HG02970 (cell line): Measurements from ENCODE around the gene CCDC9B.

Source experiments
- ATAC-seq: cut with Tn5 transposase; IDR thresholded peaks from one replicate; pipeline ENCODE4 v1.9.1; 2021; ENCODE audit warnings: mild to moderate bottlenecking, moderate library complexity, moderate number of reproducible peaks; ENCODE audit not compliant: unreplicated experiment, low FRiP score

The CCDC9B gene

DNA sequence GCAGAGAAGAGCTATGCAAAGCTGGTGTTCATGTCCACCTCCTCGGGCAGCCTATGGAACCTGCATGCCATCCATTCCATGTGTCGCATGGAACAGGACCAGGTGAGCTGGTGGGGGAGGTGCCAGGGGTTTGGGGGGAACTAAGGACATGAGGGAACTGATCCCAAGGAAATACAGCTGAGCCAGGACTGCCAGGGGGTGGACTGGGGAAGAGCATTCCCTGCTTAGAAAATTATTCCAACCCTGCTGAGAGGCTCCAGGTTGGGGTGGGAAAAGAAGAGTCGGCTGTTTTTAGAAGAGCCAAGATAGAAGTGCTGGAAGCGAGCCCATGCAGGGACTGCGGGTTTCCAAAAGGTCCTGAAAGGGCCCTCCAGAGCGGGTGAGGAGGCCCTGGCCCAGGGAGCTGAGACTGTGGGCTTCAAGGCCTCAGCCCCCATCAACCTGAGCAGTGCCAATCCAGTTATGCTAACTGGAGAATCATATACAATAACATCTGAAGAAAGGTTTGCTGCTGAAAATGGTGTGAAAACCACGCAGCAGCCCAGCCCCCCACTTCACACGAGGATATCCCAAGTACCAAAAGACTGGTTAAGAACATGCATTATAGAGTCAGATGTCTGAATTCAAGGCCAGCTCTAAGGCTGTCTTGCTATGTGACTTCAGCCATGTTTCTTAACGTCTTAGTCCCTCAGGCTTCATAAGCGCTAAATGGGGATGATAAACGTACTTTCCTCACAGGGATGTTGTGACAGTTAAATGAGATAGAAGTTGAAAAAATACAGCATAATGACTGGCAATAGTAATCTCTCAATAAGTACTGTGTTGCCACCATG, 25.1 kb upstream of the CCDC9B start:
- no peak for ATAC-seq

DNA sequence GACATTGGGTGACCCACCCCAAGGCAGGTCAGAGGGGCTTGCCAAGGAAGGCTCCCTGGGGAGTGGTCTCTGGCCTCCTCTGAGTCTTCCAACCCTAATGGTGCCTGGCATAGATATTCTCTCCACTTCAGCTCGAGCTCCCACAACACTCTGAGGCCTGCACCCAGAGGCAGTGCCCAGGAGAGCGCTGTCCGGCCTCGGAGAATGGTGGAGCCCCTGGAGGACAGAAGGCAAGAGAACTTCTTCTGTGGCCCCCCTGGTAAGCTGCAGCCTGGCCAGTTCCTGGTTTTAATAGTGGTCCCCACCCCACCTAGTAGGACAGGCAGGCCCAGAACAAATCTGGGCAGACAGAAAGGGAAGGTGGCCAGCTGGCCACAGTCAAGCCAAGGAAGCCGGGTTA, 24.3 kb upstream of the CCDC9B start:
- no peak for ATAC-seq

DNA sequence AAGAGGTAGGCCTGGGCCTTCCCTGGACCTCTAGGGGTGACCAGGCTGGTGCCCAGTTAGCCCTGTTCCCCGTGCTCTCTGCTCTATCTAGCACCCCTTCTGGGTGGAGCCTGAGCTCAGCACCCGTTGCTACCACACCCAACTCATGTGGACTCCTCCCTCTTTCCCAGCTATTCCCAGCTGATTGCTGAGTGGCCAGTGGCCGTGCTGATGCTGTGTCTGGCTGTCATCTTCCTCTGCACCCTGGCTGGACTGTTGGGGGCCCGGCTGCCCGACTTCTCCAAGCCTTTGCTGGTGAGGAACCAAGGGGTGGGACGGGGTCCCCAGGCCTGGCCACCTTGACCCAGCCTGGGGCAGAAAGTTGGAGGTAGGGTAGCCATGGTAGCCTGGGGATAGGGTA, 23.5 kb upstream of the CCDC9B start:
- no peak for ATAC-seq

DNA sequence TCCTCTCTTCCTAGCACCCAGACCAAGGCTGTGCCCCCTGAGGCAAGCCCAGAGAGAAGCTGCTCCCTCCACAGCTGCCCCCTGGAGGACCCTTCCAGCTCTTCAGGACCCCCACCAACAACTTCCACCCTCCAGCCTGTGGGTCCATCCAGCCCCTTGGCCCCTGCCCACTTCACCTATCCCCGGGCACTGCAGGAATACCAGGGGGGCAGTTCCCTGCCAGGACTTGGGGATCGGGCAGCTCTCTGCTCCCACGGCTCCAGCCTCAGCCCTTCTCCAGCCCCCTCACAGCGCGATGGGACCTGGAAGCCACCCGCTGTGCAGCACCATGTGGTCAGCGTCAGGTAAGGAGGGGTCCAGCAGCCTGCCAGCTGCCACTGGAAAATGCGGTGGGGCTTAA, 22.9 kb upstream of the CCDC9B start:
- no peak for ATAC-seq

DNA sequence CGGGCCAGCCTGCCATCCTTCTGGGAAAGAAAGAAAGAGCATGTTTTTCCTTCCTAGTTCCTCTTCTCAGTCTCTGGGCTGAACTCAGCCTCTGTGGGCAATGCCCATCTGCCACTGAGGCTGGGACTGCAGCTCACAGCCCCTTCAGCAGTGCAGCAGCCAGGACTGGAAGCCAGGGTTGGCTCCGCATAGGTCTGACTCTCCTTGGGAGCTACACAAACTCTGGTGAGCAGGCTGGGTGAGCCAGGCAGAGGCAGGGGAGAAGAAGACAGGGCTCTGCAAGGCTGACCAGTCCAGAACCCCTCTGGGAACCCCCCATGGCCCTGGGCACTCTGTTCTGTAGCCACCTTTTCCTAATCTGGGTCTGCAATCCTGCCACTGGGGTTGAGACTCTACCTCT, 20.9 kb upstream of the CCDC9B start:
- no peak for ATAC-seq

DNA sequence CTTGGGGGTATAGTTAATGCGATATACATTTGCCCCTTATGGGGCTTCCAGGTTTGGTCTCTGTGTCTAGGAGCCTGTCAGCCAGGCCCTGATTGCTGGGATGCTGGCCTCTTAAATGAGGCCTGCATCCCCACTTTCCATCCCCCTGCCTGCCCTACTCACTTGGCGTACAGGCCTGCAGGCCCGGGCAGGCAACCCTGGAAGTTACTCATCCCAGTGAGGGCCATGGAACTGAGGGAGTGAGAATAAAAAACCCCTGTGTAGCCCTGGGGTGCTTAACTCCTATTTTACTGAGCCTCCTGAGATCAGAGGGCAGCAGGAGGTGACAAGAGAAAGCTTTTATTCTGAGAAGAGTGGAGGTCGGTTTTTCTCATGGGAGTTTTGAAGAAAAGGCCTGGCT, 19.3 kb upstream of the CCDC9B start:
- ATAC-seq = no peak

DNA sequence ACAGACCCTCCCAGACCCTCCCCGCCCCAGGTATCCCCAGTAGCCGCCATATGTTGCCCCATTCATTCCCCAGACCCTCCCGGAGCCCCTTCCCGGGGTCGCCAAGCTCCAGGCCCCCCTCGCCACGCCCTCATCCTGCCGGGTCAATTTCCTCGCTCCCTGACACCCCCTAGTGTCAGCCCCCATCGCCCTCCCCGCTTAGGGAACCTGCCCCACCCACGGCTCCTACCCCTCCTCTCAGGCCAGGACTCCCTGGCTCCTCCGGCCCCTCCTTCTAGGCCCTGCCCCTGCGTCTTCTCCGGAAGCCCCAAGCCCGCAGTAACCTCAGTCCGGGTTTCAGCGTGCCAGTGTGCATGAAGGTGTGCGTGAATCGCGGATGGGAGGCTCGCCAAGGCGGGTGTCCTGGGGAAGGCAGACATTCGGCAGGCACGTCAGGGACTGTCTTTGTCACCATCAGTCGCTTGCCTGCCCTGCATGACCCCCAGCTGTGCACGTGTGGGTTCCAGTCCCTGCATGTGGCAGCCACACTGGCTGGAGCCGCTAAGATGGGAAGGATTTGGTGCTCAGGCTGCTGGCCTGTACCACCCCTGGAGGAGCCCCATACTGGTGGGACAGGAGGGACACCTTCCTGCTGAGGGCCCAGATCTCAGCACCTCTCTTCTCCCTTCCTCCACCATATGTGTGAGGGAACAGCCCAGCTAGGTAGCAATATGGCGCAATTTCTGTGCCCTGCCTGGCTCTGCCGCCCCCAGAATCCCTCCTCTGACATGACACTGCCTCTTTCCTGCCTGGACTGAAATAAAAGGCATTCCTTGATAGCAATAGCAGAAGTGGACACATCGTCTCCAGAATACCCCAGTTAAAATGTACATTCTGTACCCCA, 18.0 kb upstream of the CCDC9B start:
- ATAC-seq = peak; percentile 5

DNA sequence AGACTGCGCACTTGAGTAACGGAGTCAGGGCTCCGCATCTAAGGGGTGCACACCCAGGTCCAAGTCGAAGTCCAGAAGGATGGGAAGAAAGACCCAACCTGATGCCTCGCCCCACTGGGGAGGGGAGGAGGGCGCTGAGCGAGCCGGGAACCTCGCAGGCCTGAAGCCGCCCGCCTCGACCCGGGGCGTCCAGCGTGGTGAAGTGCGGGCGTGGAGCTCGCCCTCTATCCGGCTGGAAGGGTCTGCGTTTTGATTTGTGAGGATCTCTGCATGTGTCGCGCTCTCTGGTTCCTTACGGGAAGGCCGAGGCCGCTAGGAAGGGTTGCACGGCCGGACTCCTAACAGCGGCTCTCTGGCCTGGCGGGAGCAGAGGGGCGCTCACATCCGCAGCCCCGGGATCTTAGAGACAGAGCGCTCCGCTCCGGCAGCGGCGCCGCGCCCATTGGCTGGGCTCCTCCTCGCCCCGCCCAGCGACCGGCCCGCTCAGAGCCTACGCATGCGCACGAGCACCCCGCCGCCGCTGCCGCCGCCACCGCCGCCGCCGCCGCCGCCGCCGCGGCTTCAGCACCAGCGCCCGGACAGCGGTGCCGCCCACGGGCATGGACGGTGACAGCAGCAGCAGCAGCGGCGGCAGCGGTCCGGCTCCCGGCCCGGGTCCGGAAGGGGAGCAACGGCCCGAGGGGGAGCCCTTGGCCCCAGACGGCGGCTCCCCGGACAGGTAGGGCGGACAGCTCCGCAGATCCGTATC, 17.2 kb upstream of the CCDC9B start, which contains the start of gene DISP2:
DISP2 (plus strand) TSS at position 497 of the 748 bp plus-strand sequence; CDS start at position 600, 103 bp downstream.
- ATAC-seq = peak; percentile 83

DNA sequence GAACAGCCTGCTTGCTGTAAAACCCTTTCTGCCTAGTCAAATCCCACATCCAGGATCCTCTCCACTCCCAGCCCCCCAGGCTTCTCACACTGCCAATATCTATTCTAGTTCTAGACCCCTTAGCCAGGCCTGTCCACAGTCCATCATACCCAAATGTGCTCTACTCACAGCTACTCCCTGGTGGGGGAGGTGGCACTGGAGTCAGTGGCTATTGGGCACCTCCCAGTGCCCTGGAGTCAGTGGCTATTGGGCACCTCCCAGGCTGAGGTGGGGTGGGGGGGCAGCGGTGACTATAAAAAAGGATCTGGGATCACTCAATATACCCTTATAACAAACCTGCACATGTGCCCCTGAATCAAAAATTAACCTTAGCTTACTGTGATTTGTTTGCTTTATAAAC, 16.5 kb upstream of the CCDC9B start:
- no peak for ATAC-seq

DNA sequence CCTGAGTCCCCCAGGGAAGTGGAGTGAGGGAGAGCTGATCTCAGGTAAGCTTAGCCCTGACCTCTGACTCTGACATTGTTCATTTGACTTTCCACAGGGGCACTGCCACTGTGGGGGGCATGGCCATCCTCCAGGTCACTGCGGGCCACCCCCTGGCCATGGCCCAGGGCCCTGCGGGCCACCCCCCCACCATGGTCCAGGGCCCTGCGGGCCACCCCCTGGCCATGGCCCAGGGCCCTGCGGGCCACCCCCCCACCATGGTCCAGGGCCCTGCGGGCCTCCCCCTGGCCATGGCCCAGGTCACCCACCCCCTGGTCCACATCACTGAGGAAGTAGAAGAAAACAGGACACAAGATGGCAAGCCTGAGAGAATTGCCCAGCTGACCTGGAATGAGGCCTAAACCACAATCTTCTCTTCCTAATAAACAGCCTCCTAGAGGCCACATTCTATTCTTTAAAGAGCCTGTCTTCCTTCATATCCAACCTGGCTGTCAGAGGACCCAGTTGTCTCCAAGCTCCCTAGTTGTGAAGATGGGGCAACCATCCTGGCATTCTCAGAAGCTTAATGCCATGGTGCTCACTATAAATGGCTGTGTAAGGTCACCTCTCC, 15.3 kb upstream of the CCDC9B start:
- no peak for ATAC-seq

DNA sequence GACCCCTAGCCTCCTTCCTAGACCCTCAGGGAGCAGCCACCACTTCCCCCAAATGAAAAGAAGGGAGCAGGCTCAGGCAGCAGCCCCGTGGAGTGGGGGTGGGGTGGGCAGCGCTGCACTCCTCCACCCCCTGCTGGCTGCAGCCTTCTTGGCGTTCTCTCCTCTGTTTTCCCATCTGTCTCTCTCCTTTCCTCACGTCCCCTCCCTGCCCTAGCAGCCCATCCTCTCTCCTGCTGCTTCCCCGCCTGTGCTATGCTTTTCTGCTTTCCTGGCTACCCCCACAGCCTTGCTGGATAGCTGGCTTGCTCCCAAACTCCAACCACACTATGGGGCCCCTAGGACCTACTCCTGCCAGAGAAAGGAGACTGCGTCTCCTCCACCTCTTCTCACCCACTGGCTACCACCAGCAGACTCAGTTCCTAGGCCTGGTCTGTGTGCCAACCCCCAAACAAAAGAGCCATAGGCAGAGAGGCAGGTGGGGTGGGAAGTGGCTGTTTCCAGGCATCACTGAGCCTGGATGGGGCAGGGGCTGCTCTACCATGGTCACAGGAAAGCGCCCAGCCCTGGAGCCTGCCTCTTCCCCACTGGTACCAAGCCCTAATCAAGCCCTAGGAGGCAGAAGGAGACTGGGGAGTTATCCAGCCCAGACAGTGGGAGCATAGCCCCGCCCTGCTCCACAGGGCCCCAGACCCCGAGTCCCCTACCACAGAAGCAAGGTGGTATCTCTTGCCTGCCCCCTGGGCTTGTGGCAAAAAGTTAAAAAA, 13.9 kb upstream of the CCDC9B start:
- ATAC-seq = no peak

DNA sequence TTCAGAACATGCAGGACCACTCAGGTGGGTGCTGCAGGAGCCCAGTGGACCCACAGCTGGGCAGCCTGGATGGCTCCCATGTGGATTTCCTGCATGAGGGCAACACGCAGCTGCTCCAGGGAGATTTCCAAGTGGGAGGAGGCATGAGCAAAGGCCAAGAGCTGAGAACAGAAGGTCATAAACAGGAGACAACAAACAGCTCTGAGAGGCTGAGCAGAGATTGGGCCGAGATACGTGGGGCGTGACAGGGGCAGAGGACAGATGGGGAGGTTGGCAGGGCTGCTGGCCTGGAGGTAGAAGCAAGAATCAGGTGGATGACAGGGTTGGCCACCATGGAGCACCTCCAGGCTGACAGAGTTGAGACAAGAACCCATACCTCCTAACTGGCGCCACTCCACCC, 13.0 kb upstream of the CCDC9B start:
- ATAC-seq = no peak

DNA sequence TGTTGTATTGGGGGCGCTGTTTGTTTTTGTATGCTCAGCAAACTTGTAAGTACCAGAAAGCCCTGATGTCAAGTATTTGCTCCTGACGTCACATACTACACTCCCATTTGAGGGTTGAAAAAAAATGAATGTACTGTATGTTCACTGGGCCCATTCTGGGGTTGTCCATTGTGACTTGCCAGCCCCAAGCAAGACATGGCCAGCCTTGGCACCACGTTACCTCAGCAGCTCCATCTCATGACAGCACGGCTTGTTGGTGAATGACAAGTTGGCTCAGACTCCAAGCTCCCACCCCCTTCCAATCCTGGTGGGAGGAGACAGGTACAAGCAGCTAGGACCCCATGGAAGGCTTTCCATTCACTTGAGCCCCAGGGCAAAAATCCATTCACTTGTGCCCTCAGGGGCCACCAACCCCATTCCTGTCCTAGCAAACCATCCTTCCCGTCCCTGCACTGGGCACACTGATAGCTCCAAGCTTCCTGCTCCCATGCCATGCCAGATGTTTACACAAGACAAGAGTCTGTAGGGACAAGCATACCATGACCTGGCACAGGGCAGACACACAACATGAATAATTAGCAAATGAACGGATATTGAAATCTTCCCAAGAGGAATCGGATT, 11.7 kb upstream of the CCDC9B start:
- ATAC-seq = no peak

DNA sequence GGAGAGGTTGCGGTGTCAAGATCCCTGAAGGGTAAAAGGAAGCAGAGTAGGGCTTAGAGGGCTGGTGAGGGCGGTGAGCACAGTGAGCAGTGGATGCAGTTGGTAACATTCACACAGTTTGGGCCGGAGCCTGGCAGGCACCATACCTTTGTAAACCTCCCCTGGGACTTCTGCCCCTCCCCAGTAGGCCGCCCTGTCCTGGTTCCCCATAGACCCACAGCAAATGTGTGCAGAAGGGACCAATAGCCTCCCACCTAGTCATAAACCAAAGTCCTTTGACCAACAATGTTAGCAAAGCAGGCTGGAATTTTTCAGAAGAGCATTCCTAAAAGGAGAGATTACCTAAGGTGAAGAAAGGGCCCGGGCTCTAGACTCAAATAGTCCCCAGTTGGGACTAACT, 8.4 kb upstream of the CCDC9B start:
- ATAC-seq = no peak

DNA sequence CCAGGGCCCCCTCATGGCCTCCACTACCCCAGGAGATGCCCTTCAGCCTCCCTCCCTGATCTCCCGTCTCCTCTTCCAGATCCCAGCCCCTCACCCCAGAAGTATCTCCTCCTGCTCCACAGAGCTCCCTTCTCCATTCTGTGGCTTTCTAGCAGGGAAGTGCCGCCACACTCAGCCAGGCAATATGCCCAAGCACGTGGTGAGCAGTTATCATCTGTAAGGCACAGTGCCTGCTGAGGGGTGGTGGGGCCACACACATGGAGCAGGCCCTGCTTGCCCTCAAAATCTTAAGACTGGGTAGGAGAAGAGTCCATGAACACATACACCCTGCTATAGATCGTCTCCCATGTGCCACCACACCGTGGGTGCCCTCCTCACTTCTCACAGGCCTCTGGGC, 7.7 kb upstream of the CCDC9B start:
- no peak for ATAC-seq

DNA sequence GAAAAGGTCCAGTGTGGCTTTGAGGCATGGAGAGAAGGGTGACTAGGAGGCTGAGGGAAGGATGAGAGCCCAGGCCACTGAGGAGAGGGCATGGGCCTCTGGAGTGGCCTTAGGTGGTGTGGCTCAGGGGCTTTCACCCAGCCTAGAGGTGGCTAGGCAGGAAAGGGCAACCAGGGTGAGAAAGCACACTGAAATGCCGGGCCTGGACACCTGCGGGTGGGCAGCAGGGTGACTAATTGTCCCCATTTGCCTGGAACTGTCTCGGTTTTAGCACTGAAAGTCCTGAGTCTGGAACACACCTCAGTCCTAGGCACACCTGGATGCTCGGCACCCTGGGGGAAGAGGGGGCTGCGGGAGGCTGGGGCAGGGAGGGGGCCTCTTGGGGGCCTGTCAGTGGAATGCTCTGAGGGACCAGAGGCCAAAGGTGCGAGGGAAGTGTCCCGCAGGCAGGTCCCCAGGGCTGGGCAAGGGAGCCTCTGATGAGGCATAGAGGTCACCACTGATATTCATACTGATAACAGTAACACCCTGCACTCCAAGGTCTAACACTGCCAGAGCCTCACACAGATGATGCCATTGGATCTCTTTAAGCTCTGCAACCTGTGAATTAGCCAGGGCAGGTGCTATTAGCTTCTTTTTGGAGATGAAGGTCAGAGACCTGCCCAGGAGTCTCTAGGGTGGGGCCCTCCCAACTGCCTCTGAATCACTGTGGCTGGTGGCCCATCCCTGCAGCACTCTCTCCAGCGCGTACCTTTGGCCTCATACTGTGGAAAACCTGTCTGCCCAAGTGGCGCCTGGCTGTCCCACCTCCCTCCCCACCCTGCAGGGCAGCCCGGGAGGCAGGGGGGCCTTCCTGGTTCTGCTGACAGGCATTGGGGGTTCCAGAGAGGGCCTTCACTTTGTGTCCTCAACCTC, 7.1 kb upstream of the CCDC9B start:
- no peak for ATAC-seq

DNA sequence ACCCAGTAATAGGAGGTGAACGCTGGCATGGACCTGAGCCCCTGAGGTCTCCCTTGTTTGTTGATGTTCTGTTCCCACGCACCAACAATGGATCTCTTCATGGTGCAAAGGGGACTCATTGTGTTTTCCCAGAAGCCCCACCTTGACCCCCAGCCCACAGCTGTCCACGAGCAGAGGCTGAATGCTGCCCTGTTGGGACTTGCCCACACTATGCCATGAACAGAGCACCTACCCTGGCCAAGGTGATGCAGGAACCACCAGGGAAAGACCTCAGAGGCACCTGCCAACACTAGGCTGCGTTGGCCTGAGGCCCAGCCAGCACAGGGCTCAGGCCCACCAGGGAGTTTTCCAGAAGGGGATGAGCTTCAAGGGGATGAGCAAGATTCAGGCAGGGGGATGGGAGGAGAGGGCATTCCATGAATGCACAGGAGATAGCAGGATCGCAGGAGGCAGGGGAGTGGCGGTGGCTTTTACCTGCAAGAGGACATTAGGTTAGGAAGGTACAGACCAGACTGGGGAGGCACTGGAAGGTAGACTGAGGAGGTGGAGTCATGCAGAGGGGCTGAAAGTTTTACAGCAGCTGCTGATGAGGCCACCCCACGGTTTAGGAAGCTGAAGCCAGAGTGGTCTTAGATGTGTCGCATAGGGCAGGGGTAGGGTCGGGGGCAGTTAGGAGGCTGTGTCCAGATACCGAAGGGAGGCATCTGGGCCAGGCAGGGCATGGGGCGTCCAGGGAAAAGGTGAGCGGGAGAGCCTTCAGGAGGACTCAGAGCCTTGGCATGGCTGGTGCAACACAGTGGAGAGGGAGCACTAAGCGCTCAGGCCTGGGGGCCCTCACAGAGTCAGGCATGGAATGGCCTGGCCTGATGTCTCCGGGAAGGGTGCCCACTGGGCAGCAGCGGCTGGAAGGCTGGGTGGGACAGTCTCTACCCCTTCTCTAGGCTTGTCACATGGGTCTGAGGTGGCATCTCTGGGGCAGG, 6.1 kb upstream of the CCDC9B start:
- no peak for ATAC-seq
